Suprapubic skin (tissue), 4 donors: ENCODE results near the gene PIPOX. TPM values are rescaled to one million over a fixed set of nuclear protein-coding genes. Genes with fewer than 3 reads are reported as not detected.

Experiments
- DNase-seq, 2 donors: peaks; one replicate each; pipeline ENCODE4 v3.0.0-alpha.2; 2019; ENCODE audit warnings: low spot score in 2 of 2
- H3K27ac ChIP-seq: fragments of 200-600 bp; sonication (generic); one replicate; pipeline ENCODE4 v1.5.1; 2019
- H3K27me3 ChIP-seq: fragments of 200-600 bp; sonication (generic); one replicate; pipeline ENCODE4 v1.5.1; 2019
- H3K36me3 ChIP-seq: fragments of 200-600 bp; sonication (generic); one replicate; pipeline ENCODE4 v1.5.1; 2019
- H3K4me1 ChIP-seq: fragments of 200-600 bp; sonication (generic); one replicate; pipeline ENCODE4 v1.5.1; 2019
- H3K4me3 ChIP-seq: fragments of 200-600 bp; sonication (generic); one replicate; pipeline ENCODE4 v1.5.1; 2019; ENCODE audit warnings: mild to moderate bottlenecking
- H3K9me3 ChIP-seq: fragments of 200-600 bp; sonication (generic); one replicate; pipeline ENCODE4 v1.5.1; 2019
- EP300 ChIP-seq: sonication (generic); formaldehyde crosslinking; IDR thresholded peaks from one replicate; pipeline ENCODE4 v1.6.1; 2017; ENCODE audit warnings: antibody characterized with exemption
- POLR2A ChIP-seq, 2 donors: fragments of 450-650 bp; IDR thresholded peaks; one replicate each; pipeline ENCODE4 v1.6.1; 2017; ENCODE audit warnings: antibody characterized with exemption in 2 of 2, mild to moderate bottlenecking in 2 of 2, moderate library complexity in 2 of 2
- POLR2AphosphoS5 ChIP-seq, 3 donors: sonication (generic); formaldehyde crosslinking; IDR thresholded peaks; one replicate each; pipeline ENCODE4 v1.6.1; 2017; ENCODE audit warnings: antibody characterized with exemption in 3 of 3
- WGBS: methylation state at CpG from one replicate; pipeline ENCODE4 v1.1.5; 2018; 5-methylcytosine and 5-hydroxymethylcytosine counted together
- total RNA-seq, 4 donors: library from RNA; depleted of rRNA; stranded (reverse); fragments of >200 nt; gene quantifications; one replicate each; pipeline ENCODE4 v1.1.0, GENCODE V29; 2016
- TF ChIP-seq, protein P1 (sequence below), 2 donors: fragments of 200-600 bp in 1 of 2; fragments of 450-650 bp in 1 of 2; sonication (generic) in 1 of 2; IDR thresholded peaks; one replicate each; pipeline ENCODE4 v1.5.1; 2016 to 2019; ENCODE audit warnings: antibody characterized with exemption in 2 of 2, mild to moderate bottlenecking in 1 of 2, moderate library complexity in 1 of 2

Gene PIPOX
- total RNA-seq, 4 donors from 2014 or later: 1.3 to 3.7 (median 3.0) TPM

DNA sequence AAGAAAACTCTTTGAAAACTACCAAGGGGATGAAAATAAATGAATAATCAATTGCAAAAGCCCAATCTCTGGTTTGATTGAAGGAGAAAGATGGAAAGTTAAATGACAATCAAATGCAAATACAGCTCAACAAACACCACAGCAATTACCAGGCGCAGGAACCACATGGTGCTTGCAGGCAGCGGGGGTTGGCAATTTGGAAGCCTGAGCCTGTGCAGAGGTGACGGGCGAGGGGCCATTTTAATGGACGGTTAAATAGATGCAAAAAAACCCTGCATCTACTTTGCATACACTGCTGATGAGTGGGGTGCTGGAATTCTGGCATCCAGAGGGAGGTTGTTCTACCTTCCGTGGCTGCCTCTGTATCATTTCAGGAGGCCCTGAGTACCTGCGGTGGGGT, 32.4 kb upstream of the PIPOX start:
- H3K36me3 ChIP-seq: no peaks in the 10 kb centered on the region
- peaks cover 52% of the 10 kb centered on the region for H3K27me3 ChIP-seq
- 66% methylated on average over 7 of the region's 7 CpGs for WGBS
- TF ChIP-seq EP300 (no peak), POLR2AphosphoS5 (IDR thresholded peaks at IDR 0.05) (no peak), POLR2A (IDR thresholded peaks at IDR 0.05) (no peak)
- TF ChIP-seq, protein P1, sequence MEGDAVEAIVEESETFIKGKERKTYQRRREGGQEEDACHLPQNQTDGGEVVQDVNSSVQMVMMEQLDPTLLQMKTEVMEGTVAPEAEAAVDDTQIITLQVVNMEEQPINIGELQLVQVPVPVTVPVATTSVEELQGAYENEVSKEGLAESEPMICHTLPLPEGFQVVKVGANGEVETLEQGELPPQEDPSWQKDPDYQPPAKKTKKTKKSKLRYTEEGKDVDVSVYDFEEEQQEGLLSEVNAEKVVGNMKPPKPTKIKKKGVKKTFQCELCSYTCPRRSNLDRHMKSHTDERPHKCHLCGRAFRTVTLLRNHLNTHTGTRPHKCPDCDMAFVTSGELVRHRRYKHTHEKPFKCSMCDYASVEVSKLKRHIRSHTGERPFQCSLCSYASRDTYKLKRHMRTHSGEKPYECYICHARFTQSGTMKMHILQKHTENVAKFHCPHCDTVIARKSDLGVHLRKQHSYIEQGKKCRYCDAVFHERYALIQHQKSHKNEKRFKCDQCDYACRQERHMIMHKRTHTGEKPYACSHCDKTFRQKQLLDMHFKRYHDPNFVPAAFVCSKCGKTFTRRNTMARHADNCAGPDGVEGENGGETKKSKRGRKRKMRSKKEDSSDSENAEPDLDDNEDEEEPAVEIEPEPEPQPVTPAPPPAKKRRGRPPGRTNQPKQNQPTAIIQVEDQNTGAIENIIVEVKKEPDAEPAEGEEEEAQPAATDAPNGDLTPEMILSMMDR (IDR thresholded peaks at IDR 0.05): no peak
- H3K9me3 ChIP-seq: no peaks in the 10 kb centered on the region
- H3K27ac ChIP-seq: no peak overlapping the region
- no peak for DNase-seq
- H3K4me1 ChIP-seq: peaks cover 6% of the 10 kb centered on the region
- H3K4me3 ChIP-seq: no peak overlapping the region

DNA sequence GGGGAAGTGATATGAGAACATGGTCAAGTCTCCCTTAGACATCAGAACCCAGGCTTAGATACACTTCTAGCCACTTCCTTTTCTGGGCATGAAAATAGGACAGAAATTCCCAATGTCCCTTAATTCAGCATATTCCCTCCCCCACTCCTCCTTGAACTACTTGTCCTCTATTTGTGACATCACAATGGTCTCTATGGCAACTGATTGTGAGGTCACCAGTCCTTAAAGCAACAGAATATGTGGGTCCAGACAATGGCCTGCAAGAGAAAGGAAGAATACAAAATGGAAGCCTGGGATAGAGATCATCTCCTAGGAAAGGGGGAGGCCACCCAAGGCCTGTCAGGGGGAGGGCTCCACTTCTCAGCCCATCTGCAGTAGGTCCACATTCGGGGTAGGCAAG, 30.4 kb upstream of the PIPOX start:
- H3K9me3 ChIP-seq: no peaks in the 10 kb centered on the region
- WGBS: 86% methylated on average over 1 of the region's 1 CpG
- no peaks in the 10 kb centered on the region for H3K36me3 ChIP-seq
- TF ChIP-seq POLR2AphosphoS5 (IDR thresholded peaks at IDR 0.05): no peak
- no peak for TF ChIP-seq POLR2A (IDR thresholded peaks at IDR 0.05)
- no peak for TF ChIP-seq EP300
- TF ChIP-seq, protein P1 (IDR thresholded peaks at IDR 0.05): no peak
- no peak overlapping the region for H3K27ac ChIP-seq
- no peak for DNase-seq
- H3K27me3 ChIP-seq: peaks cover 51% of the 10 kb centered on the region
- no peak overlapping the region for H3K4me3 ChIP-seq
- H3K4me1 ChIP-seq: no peaks in the 10 kb centered on the region

DNA sequence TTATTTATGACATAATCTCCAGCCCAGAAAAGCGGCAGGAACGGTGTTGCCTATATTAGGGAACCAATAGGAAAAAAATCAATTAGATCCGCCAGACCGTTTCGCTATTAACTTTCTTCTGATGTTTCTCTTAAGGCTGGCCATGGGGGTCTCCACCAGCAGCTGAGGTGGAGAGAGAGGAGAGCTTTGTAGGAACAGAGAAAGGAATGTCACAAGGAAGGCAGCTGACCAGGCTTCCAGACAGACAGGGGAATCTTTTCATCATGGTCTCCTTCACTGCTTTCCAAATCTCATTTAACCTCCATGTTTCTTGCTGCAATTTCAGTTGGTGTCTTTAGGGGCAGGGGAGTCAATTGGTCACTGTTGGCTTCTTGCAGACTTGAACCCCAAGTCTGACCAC, 28.2 kb upstream of the PIPOX start:
- H3K4me3 ChIP-seq: no peak overlapping the region

DNA sequence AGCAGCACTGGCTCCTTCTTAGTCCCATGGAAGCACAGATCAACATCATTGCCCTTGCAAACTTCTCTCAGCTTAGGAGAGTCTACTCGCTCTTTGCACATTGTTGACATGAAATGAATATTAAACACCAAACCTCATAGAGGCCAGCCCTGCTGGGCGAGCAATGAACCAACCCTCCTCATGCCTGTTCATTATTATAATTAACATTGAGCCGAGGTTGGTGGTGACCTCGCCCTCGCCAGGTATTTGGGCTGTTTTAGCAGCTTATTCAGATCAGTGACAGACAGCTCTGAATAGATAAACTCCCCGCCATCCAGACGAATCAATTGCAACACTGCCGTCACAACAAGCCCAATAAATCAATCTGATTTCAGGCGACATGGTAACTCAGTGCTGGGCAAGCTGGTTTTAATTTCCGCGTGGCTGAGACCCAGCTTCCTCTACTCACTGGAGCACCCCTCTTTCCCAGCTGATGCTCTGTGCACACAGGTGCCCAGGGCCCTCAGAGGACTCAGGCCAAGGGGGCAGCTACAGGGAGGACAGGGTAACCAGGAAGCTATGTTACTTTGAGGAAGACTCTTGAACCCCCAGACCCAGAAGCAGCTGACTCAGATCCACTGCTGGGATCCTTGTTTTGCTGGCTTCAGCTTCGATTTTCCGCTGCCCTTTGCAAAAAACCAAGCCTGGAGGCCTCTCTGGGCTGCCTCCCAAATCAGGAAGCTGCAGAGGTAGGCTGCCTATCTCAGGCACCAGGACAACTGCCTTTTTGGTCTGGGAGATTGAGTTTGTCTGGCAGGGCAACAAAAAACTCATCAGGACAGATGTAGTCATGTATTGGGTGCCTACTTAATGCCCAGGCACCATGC, 26.4 kb upstream of the PIPOX start:
- H3K27ac ChIP-seq: no peak overlapping the region
- no peak overlapping the region for H3K4me3 ChIP-seq
- H3K9me3 ChIP-seq: no peaks in the 10 kb centered on the region
- no peak for DNase-seq
- 34% methylated on average over 11 of the region's 13 CpGs for WGBS
- peaks cover 58% of the 10 kb centered on the region for H3K27me3 ChIP-seq
- TF ChIP-seq, protein P1 (IDR thresholded peaks at IDR 0.05): no peak
- TF ChIP-seq POLR2A (IDR thresholded peaks at IDR 0.05) (no peak), POLR2AphosphoS5 (IDR thresholded peaks at IDR 0.05) (no peak), EP300 (no peak)
- H3K4me1 ChIP-seq: peaks cover 6% of the 10 kb centered on the region
- no peaks in the 10 kb centered on the region for H3K36me3 ChIP-seq

More for the DNA sequence above, 28.2 kb upstream of the PIPOX start:
- TF ChIP-seq EP300 (no peak), POLR2A (IDR thresholded peaks at IDR 0.05) (no peak), POLR2AphosphoS5 (IDR thresholded peaks at IDR 0.05) (no peak)
- TF ChIP-seq, protein P1 (IDR thresholded peaks at IDR 0.05): no peak
- DNase-seq: no peak
- Histone ChIP-seq H3K27ac (no peak overlapping the region), H3K36me3 (no peaks in the 10 kb centered on the region), H3K9me3 (no peaks in the 10 kb centered on the region), H3K27me3 (peaks cover 46% of the 10 kb centered on the region), H3K4me1 (peaks cover 2% of the 10 kb centered on the region)
- 60% methylated on average over 5 of the region's 5 CpGs for WGBS

DNA sequence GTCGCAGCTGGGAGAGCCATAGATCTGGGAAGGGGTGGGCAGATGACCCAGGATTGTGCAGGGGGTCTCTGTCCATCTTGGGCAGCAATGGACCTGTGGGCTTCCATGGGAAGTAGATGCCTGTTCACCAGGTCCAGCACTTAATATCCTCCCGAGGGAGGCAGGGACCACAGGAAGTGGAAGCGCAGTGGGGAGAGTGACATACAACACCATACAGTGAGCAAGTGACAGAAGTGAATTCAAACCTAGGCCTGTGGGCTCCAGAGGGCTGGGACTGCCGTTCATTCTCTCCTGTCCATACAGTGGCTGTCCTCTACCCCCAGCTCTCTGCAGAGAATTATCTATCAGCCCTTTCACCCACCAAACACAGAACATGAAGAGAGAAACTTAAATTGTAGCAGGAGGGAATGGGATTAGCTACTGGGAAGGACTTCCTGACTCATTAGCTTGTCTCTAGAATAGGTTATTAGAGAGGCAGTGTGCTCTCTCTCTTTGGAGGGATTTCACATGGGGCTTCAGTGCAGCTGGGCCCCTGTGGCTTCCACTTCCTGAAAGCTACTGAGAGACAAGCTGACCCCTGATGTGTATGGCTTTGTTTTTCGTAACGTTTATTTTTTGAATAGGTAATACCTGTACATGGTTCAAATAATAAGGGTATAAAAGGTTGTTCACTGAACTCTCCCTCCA, 24.0 kb upstream of the PIPOX start:
- Histone ChIP-seq H3K27me3 (peaks cover 69% of the 10 kb centered on the region), H3K27ac (no peak overlapping the region), H3K36me3 (no peaks in the 10 kb centered on the region), H3K9me3 (no peaks in the 10 kb centered on the region), H3K4me1 (peaks cover 6% of the 10 kb centered on the region), H3K4me3 (no peak overlapping the region)
- WGBS: 52% methylated on average over 6 of the region's 6 CpGs
- no peak for DNase-seq
- no peak for TF ChIP-seq POLR2AphosphoS5 (IDR thresholded peaks at IDR 0.05)
- no peak for TF ChIP-seq POLR2A (IDR thresholded peaks at IDR 0.05)
- TF ChIP-seq, protein P1 (IDR thresholded peaks at IDR 0.05): no peak
- no peak for TF ChIP-seq EP300
